Activated naive CD8-positive, alpha-beta T cell treated with anti-CD3 and anti-CD28 coated beads, Interleukin-2, amount 50 U/mL, for 24 hours (primary cell): ENCODE data around the gene PRKCZ.

Experiments used
- ATAC-seq: fragments of 150-1000 bp; cut with Tn5 transposase; one replicate; pipeline ENCODE4 v1.10.0; 2021
- DNase-seq: peaks from one replicate; pipeline ENCODE4 v3.0.0; 2021
- H3K27ac Mint-ChIP-seq: one replicate; pipeline ENCODE4 v1.8.0; 2021; ENCODE audit warnings: mild to moderate bottlenecking, mixed read lengths
- H3K27me3 Mint-ChIP-seq: one replicate; pipeline ENCODE4 v1.8.0; 2021; ENCODE audit warnings: mixed read lengths
- H3K36me3 Mint-ChIP-seq: one replicate; pipeline ENCODE4 v1.8.0; 2021; ENCODE audit warnings: low read depth, mixed read lengths
- H3K4me1 Mint-ChIP-seq: one replicate; pipeline ENCODE4 v1.8.0; 2021; ENCODE audit warnings: mixed read lengths
- H3K4me3 Mint-ChIP-seq: one replicate; pipeline ENCODE4 v1.8.0; 2021; ENCODE audit warnings: mild to moderate bottlenecking, moderate library complexity, mixed read lengths
- H3K9me3 Mint-ChIP-seq: one replicate; pipeline ENCODE4 v1.8.0; 2021; ENCODE audit warnings: mixed read lengths

The PRKCZ gene

DNA sequence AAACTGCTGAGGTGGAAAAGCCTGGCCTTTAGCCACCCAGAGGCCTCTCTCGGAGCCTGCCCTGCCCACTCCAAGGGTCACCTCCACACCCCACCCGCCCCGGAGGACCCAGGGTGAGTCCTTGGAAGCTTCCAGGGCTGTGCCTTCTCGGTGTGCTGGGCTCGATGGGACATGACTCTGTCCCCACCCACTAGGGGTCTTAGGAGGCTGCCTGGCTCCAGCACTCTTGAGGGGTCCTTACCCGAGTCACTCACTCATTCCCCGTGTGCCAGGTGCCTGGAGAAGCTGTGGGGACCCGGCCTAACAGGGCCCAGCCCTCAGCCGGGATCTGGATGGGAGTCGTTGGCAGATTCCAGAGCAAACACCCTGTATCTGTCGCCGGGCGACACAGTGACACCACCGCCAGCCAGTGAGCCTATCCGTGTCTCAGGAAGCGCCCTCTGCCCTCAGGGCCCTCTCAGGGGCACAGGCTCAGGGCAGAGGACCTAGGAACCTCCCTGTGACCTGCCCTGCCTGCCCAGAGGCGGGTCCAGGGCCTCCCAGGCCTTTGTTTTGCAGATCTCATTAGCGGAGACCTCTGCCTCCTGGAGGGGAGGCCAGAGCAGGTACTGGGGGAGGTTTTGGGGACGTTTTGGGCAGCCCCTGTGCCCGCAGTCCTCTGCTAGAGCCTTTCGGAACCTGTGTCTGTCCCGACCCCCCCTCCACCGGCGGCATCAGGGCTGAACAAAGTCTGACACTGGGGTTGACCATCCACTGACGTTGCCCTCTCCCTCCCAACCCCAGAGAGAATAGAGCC lies 3.1 kb upstream of the PRKCZ start:
- H3K4me3 Mint-ChIP-seq = no peak overlapping the region
- H3K9me3 Mint-ChIP-seq = no peaks in the 10 kb centered on the region
- peaks cover 20% of the 10 kb centered on the region for H3K27me3 Mint-ChIP-seq
- H3K4me1 Mint-ChIP-seq = peaks cover 24% of the 10 kb centered on the region
- no peak for ATAC-seq
- H3K27ac Mint-ChIP-seq = no peak overlapping the region
- no peak for DNase-seq
- H3K36me3 Mint-ChIP-seq = no peaks in the 10 kb centered on the region

DNA sequence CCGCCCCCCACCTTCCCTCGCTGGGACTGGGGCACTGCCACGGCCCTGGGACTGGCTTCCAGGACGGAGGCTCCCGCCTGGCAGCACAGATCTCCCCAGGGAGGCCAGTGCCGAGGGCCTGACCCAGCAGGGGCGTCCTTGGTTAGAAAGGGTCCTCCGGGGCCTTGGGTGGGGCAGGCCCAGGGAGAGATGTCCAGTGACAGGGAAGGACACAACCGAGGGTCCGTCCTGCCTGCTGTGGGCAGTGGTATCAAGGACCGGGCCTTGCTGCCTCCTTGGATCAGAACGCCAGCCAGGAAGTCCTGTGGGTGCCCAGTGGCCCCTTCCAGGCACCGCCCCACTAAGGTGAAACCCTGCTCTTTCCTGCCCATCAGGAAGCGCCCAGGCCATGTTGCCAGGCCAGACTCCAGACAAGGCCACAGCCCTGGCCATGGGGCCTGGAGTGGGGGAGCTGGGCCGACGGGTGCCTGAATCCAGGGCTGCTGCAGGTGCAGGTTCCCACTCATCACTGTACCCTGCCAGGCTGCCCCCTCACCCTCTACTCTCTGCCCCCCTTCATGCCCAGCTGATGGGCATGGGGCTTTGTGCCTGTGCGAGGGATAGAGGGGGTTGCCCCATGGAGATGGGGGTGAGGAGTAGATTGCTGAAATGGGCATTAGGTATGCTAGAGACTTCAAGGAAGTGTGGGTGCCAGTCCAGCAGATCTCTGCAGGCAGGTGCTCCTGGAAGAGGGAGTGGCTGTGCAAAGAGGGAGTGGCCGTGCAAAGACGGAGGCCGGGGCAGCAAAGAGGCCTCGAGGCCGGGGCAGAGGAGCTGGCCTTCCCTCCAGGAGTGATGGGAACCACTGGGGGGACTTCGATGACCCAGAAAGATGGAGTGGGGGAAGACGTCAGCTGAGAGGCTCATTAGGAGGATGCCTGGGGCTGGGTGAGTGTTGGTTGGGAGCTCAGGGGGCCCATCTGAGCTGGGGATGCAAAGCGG lies 2.2 kb upstream of the PRKCZ start:
- ATAC-seq (no peak), DNase-seq (no peak)
- peak overlapping the region; percentile 14 for H3K4me3 Mint-ChIP-seq
- H3K27me3 Mint-ChIP-seq = peaks cover 20% of the 10 kb centered on the region
- H3K4me1 Mint-ChIP-seq = peaks cover 24% of the 10 kb centered on the region
- H3K27ac Mint-ChIP-seq = no peak overlapping the region
- H3K9me3 Mint-ChIP-seq = no peaks in the 10 kb centered on the region
- no peaks in the 10 kb centered on the region for H3K36me3 Mint-ChIP-seq

DNA sequence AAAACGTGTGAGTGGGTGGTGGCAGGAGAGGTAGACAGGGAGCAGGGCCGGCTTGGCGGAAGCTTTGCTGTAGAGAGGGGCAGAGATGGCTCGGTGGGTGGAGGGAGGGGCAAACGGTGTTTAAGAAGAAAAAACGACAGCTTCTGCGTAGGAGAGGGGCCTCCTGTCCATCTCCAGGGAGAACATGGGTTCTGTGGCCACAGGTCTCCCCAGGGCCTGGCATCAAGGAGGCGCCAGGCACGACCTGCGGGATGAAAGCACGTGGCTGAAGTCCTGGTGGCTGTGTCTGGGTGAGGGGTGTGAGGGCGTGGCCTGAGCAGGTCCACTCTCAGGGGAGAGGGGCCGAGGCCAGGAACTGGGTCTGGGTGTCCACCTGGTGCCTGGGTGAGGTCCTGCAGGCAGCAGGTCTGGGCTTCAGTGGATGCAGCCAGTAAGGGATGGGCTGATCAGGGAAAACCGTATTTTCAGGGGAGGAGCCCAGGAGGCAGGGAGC lies 940 bp upstream of the PRKCZ start:
- no peak for DNase-seq
- Mint-ChIP-seq H3K27me3 (peaks cover 17% of the 10 kb centered on the region), H3K9me3 (no peaks in the 10 kb centered on the region), H3K36me3 (no peaks in the 10 kb centered on the region), H3K4me3 (peak overlapping the region; percentile 78), H3K27ac (peak overlapping the region; percentile 27), H3K4me1 (peaks cover 19% of the 10 kb centered on the region)
- ATAC-seq = no peak

DNA sequence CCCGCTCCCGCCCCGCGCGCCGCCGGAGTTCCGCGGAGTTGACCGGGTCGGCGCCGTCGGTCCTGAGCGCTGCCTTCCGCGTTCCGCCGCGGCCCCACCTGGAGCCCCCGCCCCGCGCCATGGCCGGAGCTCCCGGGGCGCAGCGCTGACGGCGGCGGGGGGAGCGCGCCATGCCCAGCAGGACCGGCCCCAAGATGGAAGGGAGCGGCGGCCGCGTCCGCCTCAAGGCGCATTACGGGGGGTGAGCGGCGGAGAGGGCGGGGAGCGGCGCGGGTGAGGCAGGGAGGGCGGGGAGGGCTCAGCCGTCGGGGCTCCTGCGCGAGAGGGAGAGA lies 216 bp downstream of the PRKCZ start:
- Mint-ChIP-seq H3K9me3 (no peaks in the 10 kb centered on the region), H3K27ac (no peak overlapping the region), H3K36me3 (no peaks in the 10 kb centered on the region), H3K4me3 (peak overlapping the region; percentile 57), H3K27me3 (peaks cover 17% of the 10 kb centered on the region), H3K4me1 (peaks cover 12% of the 10 kb centered on the region)
- ATAC-seq (peak; percentile 10), DNase-seq (peak; percentile 37)

DNA sequence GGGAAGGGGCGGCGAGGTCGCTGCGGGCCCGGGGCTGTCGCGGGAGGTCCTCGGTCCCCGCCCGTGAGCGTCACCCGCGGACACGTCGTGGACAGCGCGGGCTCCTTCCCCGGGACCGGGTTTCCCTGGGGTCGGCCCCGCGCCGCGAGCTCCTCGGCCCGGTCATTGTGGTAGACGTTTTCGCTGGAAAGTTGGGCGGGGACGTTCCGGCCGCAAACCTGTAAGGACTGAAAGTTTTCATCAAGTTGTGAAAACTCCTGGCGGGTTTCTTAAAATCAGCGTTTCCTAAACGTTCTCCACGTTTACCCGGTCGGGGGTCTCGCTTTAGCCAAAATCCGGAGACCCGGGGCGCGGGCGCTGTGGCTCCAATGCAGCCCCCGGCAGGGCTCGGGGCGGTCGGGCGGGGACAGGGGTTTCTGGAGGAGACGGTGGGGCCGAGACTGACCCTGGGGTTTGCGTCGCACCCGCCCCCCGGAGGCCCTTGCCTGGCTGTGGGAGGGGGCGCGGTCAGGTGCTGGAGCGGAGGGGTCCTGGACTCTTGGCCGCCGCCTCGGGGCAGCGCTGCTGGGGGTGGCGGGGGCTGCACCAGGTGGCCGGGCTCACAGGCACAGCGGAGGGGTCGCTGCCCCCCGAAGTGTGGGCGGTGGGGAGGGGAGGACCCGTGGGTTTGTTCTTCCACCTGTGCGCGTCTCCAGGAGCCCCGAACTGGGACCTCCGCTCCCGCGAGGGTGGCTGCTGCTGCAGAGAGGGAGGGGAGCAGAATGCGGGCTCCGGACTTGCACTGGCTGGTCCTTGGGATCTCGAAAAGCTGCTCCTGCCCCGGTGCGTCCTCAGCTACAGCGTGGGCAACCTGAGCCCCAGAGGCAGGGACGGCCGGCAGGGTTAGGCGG lies 827 bp downstream of the PRKCZ start:
- no peaks in the 10 kb centered on the region for H3K36me3 Mint-ChIP-seq
- DNase-seq = peak; percentile 25
- peaks cover 12% of the 10 kb centered on the region for H3K27me3 Mint-ChIP-seq
- no peak for ATAC-seq
- no peak overlapping the region for H3K27ac Mint-ChIP-seq
- peak overlapping the region; percentile 57 for H3K4me3 Mint-ChIP-seq
- peaks cover 7% of the 10 kb centered on the region for H3K4me1 Mint-ChIP-seq
- H3K9me3 Mint-ChIP-seq = no peaks in the 10 kb centered on the region

DNA sequence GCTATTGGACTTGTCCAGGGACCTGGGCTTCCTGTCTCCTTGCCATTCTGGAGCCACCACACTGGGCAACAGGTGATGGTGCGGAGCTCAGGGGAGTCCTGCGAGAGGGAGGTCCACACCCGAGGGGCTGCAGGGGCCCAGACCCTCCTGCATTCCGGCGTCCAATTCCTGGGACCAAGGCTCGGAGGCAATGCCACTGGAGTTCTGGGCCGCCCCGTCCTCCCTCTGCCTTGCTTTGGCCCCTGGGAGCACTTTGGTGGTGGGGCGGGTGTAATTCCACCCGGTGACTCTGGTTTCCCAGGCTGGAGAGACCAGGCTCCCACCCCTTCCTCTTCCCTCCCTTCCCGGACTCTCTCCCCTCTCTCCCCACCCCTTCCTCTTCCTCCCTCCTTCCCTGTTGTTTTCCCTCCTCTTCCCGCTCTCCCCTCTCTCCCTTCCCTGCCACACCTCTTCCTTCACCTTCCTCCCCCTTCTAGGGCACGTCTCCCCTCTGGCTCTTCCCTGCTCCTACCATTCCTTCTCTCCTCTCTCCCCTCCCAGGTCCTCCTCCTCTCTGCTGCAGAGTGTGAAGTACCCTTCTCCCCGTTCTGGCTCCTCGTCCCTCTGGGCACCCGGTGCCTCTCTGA lies 2.0 kb downstream of the PRKCZ start:
- Mint-ChIP-seq H3K9me3 (no peaks in the 10 kb centered on the region), H3K27me3 (peaks cover 12% of the 10 kb centered on the region), H3K36me3 (no peaks in the 10 kb centered on the region), H3K27ac (no peak overlapping the region), H3K4me1 (peaks cover 7% of the 10 kb centered on the region), H3K4me3 (no peak overlapping the region)
- ATAC-seq = no peak
- no peak for DNase-seq

DNA sequence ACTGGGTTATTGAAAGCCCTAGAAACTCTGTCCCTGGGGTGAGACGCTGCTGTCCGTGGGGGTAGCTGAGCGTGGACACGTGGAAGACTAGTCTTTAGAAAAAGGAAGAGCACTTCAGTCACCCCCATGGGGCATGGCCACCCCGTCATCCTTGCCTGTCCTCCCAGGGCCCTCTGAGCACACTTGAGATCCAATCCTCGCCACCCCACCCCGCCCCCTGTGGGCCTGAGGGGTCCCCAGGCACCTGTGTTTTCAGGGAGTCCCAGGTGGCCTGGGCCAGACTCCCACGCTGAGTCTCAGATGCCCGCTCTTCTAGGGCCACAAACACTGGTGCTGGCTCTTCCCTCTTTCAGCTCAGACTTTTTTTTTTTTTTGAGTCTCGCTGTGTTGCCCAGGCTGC lies 2.5 kb downstream of the PRKCZ start:
- Mint-ChIP-seq H3K36me3 (no peaks in the 10 kb centered on the region), H3K4me3 (no peak overlapping the region), H3K27me3 (peaks cover 12% of the 10 kb centered on the region), H3K4me1 (peaks cover 7% of the 10 kb centered on the region), H3K27ac (no peak overlapping the region), H3K9me3 (no peaks in the 10 kb centered on the region)
- ATAC-seq = no peak
- no peak for DNase-seq

DNA sequence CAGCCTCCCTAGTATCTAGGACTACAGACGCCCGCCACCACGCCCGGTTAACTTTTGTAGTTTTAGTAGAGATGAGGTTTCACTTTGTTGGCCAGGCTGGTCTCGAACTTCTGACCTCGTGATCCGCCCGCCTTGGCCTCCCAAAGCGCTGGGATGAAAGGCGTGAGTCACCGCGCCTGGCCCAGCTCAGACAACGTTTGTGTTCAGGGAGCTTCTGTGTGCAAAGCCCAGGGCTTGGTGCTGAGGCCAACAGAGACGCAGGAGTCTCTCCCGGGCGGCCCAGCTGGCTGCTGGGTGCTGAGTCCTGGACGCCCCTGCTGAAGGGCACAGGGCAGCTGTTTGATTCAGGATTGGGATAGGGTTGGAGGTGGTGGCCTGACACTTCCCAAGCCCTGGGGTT lies 3.0 kb downstream of the PRKCZ start:
- no peak for ATAC-seq
- Mint-ChIP-seq H3K27me3 (peaks cover 11% of the 10 kb centered on the region), H3K27ac (no peak overlapping the region), H3K4me3 (no peak overlapping the region), H3K4me1 (peaks cover 7% of the 10 kb centered on the region), H3K9me3 (no peaks in the 10 kb centered on the region), H3K36me3 (no peaks in the 10 kb centered on the region)
- no peak for DNase-seq

DNA sequence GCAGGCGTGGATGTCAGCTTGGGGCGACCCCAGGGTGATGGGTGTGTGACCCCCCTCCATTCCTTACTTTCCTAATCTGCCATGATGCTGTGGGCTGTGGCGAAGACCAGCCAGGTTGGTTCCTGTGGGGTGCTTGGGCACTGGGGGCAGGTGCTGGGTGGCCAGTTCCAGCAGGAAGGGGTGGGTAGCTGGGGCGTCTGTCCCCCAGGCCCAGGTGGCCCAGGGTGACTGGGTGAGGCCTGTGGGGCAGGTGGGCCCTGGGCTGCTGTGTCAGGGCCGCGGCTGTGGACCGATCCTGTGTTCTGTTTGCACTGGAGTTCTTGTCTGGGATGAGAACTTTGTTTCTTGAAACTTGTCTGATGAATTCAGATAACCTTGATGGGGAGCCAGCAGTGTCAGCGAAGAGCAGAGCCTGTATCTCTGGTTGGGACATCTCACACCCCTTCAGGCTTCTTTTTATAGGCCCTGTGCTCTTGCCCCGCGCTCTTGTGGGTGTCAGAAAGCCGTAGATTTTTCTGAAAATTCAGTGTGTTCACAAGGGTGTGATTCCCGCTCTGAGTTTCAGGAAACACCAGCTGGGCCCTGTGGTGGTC lies 3.7 kb downstream of the PRKCZ start:
- ATAC-seq = no peak

DNA sequence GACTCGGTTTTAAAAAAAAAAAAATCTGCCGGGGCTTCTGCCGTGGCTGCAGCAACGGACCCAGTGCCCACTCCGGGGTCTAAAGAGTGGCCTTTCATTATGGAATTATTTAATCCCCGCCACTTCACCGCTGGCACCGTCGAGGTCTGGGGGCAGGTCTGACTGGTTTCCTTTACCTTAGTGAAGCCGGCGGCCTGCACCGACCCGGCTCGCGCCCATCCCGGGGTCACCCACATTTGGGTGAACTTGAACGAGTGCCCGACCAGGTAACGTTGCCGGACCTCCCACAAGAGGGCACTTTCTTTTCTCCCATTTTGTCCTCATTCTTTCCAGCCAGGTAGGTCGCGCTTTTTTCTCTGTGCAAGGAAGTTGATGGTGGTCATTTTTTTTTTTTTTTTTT lies 4.3 kb downstream of the PRKCZ start:
- ATAC-seq = no peak
- Mint-ChIP-seq H3K4me1 (no peaks in the 10 kb centered on the region), H3K4me3 (no peak overlapping the region), H3K27ac (no peak overlapping the region), H3K36me3 (no peaks in the 10 kb centered on the region), H3K9me3 (no peaks in the 10 kb centered on the region), H3K27me3 (no peaks in the 10 kb centered on the region)
- no peak for DNase-seq

More for the DNA sequence above, 3.7 kb downstream of the PRKCZ start:
- H3K4me1 Mint-ChIP-seq = peaks cover 6% of the 10 kb centered on the region
- no peak overlapping the region for H3K4me3 Mint-ChIP-seq
- no peaks in the 10 kb centered on the region for H3K36me3 Mint-ChIP-seq
- no peak for DNase-seq
- no peak overlapping the region for H3K27ac Mint-ChIP-seq
- H3K9me3 Mint-ChIP-seq = no peaks in the 10 kb centered on the region
- peaks cover 6% of the 10 kb centered on the region for H3K27me3 Mint-ChIP-seq

DNA sequence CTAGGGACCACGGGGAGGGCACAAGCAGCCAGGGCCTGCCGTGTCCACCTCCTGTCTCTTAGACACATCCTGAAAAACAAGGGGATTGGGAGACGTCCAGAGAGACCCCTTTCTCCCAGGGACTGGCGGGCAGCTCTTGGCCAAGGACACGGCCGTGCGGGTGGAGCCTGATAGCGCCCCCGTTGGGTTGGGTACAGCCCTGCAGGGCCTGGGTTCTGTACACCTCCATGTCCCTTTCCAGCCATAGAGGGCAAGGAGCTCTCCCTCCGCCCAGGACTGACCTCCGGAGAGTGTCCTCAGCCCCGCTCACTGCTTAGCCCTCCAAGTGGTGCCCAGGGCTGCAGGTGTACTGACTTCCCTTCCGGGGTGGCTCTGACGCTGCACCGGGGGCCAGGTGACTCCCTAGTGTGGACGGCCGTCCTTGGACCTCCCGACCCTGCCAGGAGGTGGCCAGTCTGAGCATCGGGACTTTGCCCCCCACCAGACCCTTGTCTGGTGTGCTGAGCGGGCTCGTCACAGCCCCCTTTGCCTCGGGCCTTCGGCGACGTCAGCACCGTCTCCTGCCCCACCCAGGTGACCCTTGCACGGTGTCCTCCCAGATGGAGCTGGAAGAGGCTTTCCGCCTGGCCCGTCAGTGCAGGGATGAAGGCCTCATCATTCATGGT lies 5.8 kb downstream of the PRKCZ start:
- Mint-ChIP-seq H3K4me1 (no peaks in the 10 kb centered on the region), H3K27me3 (no peaks in the 10 kb centered on the region), H3K9me3 (no peaks in the 10 kb centered on the region), H3K27ac (no peak overlapping the region), H3K36me3 (no peaks in the 10 kb centered on the region), H3K4me3 (no peak overlapping the region)
- DNase-seq (no peak), ATAC-seq (no peak)

DNA sequence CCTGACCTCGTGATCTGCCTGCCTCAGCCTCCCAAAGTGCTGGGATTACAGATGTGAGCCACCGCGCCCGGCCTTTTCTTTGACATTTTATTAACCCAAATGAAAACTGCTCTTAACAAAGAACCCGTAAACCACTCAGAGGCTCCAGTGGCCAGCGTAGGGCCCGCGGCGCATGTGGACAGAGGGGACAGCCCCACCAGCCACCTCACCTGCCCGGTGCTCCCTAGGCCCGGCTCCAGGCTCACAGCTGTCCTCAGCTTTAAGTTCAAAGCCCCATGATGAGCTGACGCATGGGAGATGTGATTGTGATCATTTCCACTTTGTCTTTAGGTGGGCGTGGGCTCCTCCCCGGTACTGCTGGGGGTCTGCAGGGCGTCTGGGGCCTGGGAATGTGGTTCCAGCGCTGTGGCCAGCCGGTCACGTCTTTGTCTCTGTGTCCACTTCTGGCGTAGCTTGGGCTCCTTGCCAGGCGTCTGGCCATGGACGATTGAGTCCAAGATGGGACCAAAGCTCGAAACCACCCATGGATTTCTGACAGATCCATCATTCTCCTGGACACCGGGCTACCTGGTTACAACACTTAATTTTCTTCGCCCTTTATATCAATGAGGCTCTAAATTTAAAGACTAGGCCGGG lies 6.9 kb downstream of the PRKCZ start:
- ATAC-seq (no peak), DNase-seq (no peak)
- Mint-ChIP-seq H3K36me3 (no peaks in the 10 kb centered on the region), H3K27me3 (no peaks in the 10 kb centered on the region), H3K27ac (no peak overlapping the region), H3K4me3 (no peak overlapping the region), H3K4me1 (no peaks in the 10 kb centered on the region), H3K9me3 (no peaks in the 10 kb centered on the region)
